ENCODE results near the gene TASOR. TPM values are rescaled to one million over a fixed set of nuclear protein-coding genes. Genes with fewer than 3 reads are reported as not detected.

TASOR gene
- total and polyA plus RNA-seq, 4 donors: 20.1 to 124 (median 34.1) TPM

DNA sequence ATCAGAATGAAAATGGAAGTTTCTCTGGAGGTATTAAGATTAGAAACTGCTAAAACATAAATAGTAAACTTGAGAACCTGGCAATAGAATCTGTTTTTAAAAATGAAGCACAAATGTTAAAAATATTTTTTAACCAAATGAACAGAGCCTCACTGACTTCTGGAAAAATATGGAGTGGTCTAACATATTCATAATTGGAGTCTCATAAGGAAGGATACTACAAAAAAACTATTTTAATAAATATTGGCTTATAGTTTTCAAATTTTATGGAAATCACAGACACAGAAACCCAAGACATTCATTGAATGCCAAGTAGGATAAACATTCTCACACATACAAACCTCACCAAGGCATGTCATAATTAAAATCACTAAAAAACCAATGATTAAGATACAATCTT lies 23.6 kb upstream of the TASOR start:
- DNase-seq (no peak), ATAC-seq (ENCODE audit: insufficient read depth, low FRiP score) (no peak)
- Histone ChIP-seq H3K27ac (ENCODE audit: low read depth in 1 of 2, low read length in 1 of 2) (no peak overlapping the region), H3K4me1 (ENCODE audit: control insufficient read depth in 5 of 5, insufficient read depth in 5 of 5, low read length in 5 of 5) (peaks cover 0 to 3% (median 0%) of the 10 kb centered on the region in 5 donors), H3K4me3 (no peak overlapping the region), H3K9me3 (ENCODE audit: control insufficient read depth in 4 of 4, insufficient read depth in 3 of 4, low read length in 3 of 4) (no peaks in the 10 kb centered on the region), H3K27me3 (ENCODE audit: control insufficient read depth in 3 of 3, insufficient read depth in 3 of 3, low read length in 2 of 3) (no peaks in the 10 kb centered on the region), H3K36me3 (ENCODE audit: control insufficient read depth in 4 of 4, insufficient read depth in 4 of 4, low read length in 4 of 4) (no peaks in the 10 kb centered on the region), H3K9ac (ENCODE audit: insufficient read depth in 1 of 2, low read length in 2 of 2) (no peak overlapping the region)
- TF ChIP-seq, protein P1, sequence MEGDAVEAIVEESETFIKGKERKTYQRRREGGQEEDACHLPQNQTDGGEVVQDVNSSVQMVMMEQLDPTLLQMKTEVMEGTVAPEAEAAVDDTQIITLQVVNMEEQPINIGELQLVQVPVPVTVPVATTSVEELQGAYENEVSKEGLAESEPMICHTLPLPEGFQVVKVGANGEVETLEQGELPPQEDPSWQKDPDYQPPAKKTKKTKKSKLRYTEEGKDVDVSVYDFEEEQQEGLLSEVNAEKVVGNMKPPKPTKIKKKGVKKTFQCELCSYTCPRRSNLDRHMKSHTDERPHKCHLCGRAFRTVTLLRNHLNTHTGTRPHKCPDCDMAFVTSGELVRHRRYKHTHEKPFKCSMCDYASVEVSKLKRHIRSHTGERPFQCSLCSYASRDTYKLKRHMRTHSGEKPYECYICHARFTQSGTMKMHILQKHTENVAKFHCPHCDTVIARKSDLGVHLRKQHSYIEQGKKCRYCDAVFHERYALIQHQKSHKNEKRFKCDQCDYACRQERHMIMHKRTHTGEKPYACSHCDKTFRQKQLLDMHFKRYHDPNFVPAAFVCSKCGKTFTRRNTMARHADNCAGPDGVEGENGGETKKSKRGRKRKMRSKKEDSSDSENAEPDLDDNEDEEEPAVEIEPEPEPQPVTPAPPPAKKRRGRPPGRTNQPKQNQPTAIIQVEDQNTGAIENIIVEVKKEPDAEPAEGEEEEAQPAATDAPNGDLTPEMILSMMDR (IDR thresholded peaks at IDR 0.05; ENCODE audit: control extremely low read depth, extremely low read depth): no peak

DNA sequence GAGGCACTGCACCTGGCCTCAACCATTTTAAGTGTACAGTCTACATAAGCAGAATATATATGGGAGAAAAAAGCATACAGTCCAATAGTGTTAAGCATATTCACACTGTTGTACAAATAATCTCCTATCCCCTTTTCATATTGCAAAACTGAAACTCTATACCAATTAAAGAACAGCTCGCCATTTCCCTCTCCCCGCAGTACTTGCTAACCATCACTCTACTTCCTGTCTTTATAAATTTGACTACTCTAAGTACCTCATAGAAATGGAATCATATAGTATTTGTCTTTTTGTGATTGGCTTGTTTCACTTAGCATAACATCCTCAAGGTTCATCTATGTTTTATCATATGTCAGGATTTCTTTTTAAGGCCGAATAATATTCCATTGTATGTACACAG lies 21.6 kb upstream of the TASOR start:
- ATAC-seq (ENCODE audit: insufficient read depth, low FRiP score) (no peak), DNase-seq (no peak)
- H3K36me3 ChIP-seq (ENCODE audit: control insufficient read depth in 4 of 4, insufficient read depth in 4 of 4, low read length in 4 of 4): no peaks in the 10 kb centered on the region
- H3K4me1 ChIP-seq (ENCODE audit: control insufficient read depth in 5 of 5, insufficient read depth in 5 of 5, low read length in 5 of 5): peaks cover 0 to 3% (median 0%) of the 10 kb centered on the region in 5 donors
- H3K4me3 ChIP-seq: no peak overlapping the region
- TF ChIP-seq, protein P1 (IDR thresholded peaks at IDR 0.05; ENCODE audit: control extremely low read depth, extremely low read depth): no peak
- H3K27ac ChIP-seq (ENCODE audit: low read depth in 1 of 2, low read length in 1 of 2): no peak overlapping the region
- H3K9ac ChIP-seq (ENCODE audit: insufficient read depth in 1 of 2, low read length in 2 of 2): no peak overlapping the region
- 78 to 84% methylated on average over 3 of the region's 3 CpGs for WGBS, 2 donors
- no peaks in the 10 kb centered on the region for H3K9me3 ChIP-seq (ENCODE audit: control insufficient read depth in 4 of 4, insufficient read depth in 3 of 4, low read length in 3 of 4)
- no peaks in the 10 kb centered on the region for H3K27me3 ChIP-seq (ENCODE audit: control insufficient read depth in 3 of 3, insufficient read depth in 3 of 3, low read length in 2 of 3)

DNA sequence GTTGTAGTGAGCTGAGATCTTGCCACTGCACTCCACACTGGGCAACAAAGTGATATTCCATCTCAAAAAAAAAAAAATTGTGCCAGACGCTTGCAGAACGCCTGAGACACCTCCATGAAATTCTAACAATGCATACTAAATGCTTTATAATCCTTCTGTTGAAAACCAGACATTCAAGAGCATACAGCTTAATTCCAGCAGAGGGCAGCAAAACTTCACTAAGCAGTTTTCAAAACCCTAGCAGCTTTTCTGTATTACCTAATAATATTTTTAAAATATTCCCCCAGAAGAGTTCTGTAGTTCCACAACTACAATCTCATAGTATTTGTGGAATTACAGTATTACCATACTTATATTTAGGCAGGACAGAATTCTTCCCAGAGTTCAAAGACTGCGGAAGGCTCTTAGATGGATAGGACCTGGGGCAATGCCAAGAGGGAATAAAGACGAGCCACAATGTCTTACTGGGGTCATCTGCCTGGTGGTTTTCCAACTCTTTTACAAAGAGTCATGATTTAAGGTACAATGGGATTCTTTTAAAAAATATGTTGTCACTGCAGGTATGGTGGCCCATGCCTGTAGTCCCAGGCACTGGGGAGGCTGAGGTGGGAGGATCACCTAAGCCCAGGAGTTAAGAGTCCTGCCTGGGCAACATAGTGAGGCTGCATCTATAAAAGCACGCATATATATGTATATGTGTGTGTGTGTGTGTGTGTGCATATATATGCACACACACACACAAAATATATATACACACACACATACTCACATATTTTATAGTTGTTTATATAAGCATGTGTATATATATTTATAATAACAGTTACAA lies 19.6 kb upstream of the TASOR start:
- TF ChIP-seq, protein P1 (IDR thresholded peaks at IDR 0.05; ENCODE audit: control extremely low read depth, extremely low read depth): peak; percentile 87
- WGBS, 2 donors: 37 to 39% methylated on average over 5 of the region's 5 CpGs

More for the DNA sequence above, 19.6 kb upstream of the TASOR start:
- no peaks in the 10 kb centered on the region for H3K27me3 ChIP-seq (ENCODE audit: control insufficient read depth in 3 of 3, insufficient read depth in 3 of 3, low read length in 2 of 3)
- ATAC-seq (ENCODE audit: insufficient read depth, low FRiP score): peak; percentile 62
- H3K36me3 ChIP-seq (ENCODE audit: control insufficient read depth in 4 of 4, insufficient read depth in 4 of 4, low read length in 4 of 4): no peaks in the 10 kb centered on the region
- no peaks in the 10 kb centered on the region for H3K9me3 ChIP-seq (ENCODE audit: control insufficient read depth in 4 of 4, insufficient read depth in 3 of 4, low read length in 3 of 4)
- peak; percentile 54 to 89 (median 83) for DNase-seq
- no peak overlapping the region for H3K4me3 ChIP-seq
- H3K9ac ChIP-seq (ENCODE audit: insufficient read depth in 1 of 2, low read length in 2 of 2): no peak overlapping the region
- no peak overlapping the region for H3K27ac ChIP-seq (ENCODE audit: low read depth in 1 of 2, low read length in 1 of 2)
- H3K4me1 ChIP-seq (ENCODE audit: control insufficient read depth in 5 of 5, insufficient read depth in 5 of 5, low read length in 5 of 5): peaks cover 0 to 3% (median 0%) of the 10 kb centered on the region in 5 donors
